K562 (cell line): ENCODE data around the gene POLD1. TPM values are rescaled to one million over a fixed set of nuclear protein-coding genes. Genes with fewer than 3 reads are reported as not detected.
A peak's percentile ranks its signal among the peaks of the same experiment; 100 is the strongest.

Experiments
- ATAC-seq: fragments of 200-7000 bp; cut with Tn5 transposase; 3 replicates; pipeline ENCODE4 v1.9.1; 2020; ENCODE audit warnings: moderate library complexity
- BruUV-seq: library from RNA; stranded (reverse); fragments of 400-500 nt; replicated peaks from 2 replicates; lab custom pipeline; 2021; lab: Mats Ljungman, UMichigan
- CTCF ChIA-PET: fragments of 300-600 bp; formaldehyde crosslinking; extraction: SDS; loops from one replicate; lab custom pipeline; 2021; ENCODE audit warnings: low intra/inter-chr PET ratio; lab: Yijun Ruan, JAX
- POLR2A ChIA-PET: fragments of 300-600, 350-650 bp; sonication (Branson Sonifier 250); formaldehyde crosslinking; extraction: SDS; loops from one replicate; lab custom pipeline; 2021; ENCODE audit warnings: antibody characterized with exemption, inconsistent platforms; lab: Yijun Ruan, JAX
- DNase-seq, 4 experiments: peaks; one replicate each; pipeline versions ENCODE4 v3.0.0 to v3.0.0-alpha.2; 2011 to 2018; ENCODE audit warnings: low spot score in 3 of 4, mixed read lengths in 3 of 4; ENCODE audit errors: extremely low read depth in 1 of 4
- FAIRE-seq: peaks from 2 replicates; lab custom pipeline; 2011; peaks lifted over from hg19 to GRCh38; lab: Jason Lieb, UNC
- H2AFZ ChIP-seq: 2 replicates; pipeline ENCODE4 v1.6.0; 2011; ENCODE audit warnings: low read depth, low read length, control low read depth, inconsistent platforms
- H3K27ac ChIP-seq: fragments of 200-600 bp; 3 replicates; pipeline ENCODE4 v1.8.0; 2011; ENCODE audit warnings: low read depth, mild to moderate bottlenecking, control low read depth, inconsistent platforms, low read length, moderate library complexity, mixed read lengths; ENCODE audit errors: extremely low read depth
- H3K27me3 ChIP-seq, 2 experiments: fragments of 300-600 bp in 1 of 2; 2 replicates in 1 of 2; 3 replicates in 1 of 2; pipeline versions ENCODE4 v1.6.0 to v1.8.0; 2011; ENCODE audit warnings: inconsistent platforms in 2 of 2, low read length in 2 of 2, mild to moderate bottlenecking in 1 of 2, mixed read lengths in 1 of 2, moderate library complexity in 1 of 2; ENCODE audit not compliant: control insufficient read depth in 2 of 2, insufficient read depth in 2 of 2
- H3K36me3 ChIP-seq: fragments of 300-600 bp; 3 replicates; pipeline ENCODE4 v1.8.0; 2011; ENCODE audit warnings: mild to moderate bottlenecking, low read length, inconsistent platforms; ENCODE audit not compliant: control insufficient read depth, insufficient read depth
- H3K4me1 ChIP-seq, 2 experiments: fragments of 200-600 bp in 1 of 2; replicated peaks in 1 of 2; 2 replicates in 1 of 2; 3 replicates in 1 of 2; pipeline versions ENCODE4 v1.5.1 to v1.8.0; 2011; ENCODE audit warnings: inconsistent platforms in 2 of 2, low read length in 2 of 2, mild to moderate bottlenecking in 1 of 2, mixed read lengths in 1 of 2, moderate library complexity in 1 of 2; ENCODE audit not compliant: control insufficient read depth in 2 of 2, insufficient read depth in 2 of 2
- H3K4me2 ChIP-seq: 2 replicates; pipeline ENCODE4 v1.6.1; 2011; ENCODE audit warnings: low read length, control low read depth, inconsistent platforms, mixed read lengths; ENCODE audit not compliant: insufficient read depth
- H3K4me3 ChIP-seq: fragments of 200-600 bp; sonication (generic), shearing (Covaris generic); 2 replicates; pipeline ENCODE4 v1.5.1; 2016; ENCODE audit warnings: control low read depth, inconsistent platforms
- H3K79me2 ChIP-seq: fragments of 200-600 bp; 3 replicates; pipeline ENCODE4 v1.8.0; 2011; ENCODE audit warnings: low read length, inconsistent platforms; ENCODE audit not compliant: control insufficient read depth, insufficient read depth
- H3K9ac ChIP-seq, 2 experiments: 2 replicates each; pipeline versions ENCODE4 v1.6.0 to v1.6.1; 2011; ENCODE audit warnings: low read depth in 2 of 2, low read length in 2 of 2, control low read depth in 1 of 2, inconsistent platforms in 1 of 2, mild to moderate bottlenecking in 1 of 2, mixed read lengths in 1 of 2; ENCODE audit not compliant: insufficient read depth in 1 of 2
- H3K9me1 ChIP-seq: one replicate; pipeline ENCODE4 v1.6.0; 2011; ENCODE audit warnings: inconsistent platforms, mild to moderate bottlenecking, low read length, moderate library complexity; ENCODE audit not compliant: control insufficient read depth, insufficient read depth
- H3K9me3 ChIP-seq: replicated peaks from 2 replicates; pipeline ENCODE4 v1.5.1; 2011; ENCODE audit warnings: low read depth, low read length, inconsistent platforms; ENCODE audit not compliant: control insufficient read depth, insufficient read depth
- H4K20me1 ChIP-seq: replicated peaks from 2 replicates; pipeline ENCODE4 v1.6.1; 2011; ENCODE audit warnings: low read length, inconsistent platforms, mixed read lengths; ENCODE audit not compliant: control insufficient read depth, insufficient read depth
- BCOR ChIP-seq: fragments of 450-650 bp; IDR thresholded peaks from 2 replicates; pipeline ENCODE4 v1.6.1; 2016
- CBX3 ChIP-seq, 2 experiments: IDR thresholded peaks; 1 replicate in 1 of 2; 2 replicates in 1 of 2; pipeline ENCODE4 v1.6.1; 2012; ENCODE audit warnings: inconsistent platforms in 2 of 2, low read length in 2 of 2, borderline replicate concordance in 1 of 2, control low read depth in 1 of 2
- CUX1 ChIP-seq: fragments of 200-800 bp; sonication (Bioruptor generic); IDR thresholded peaks from 2 replicates; pipeline ENCODE4 v1.6.1; 2016; ENCODE audit warnings: missing genetic modification characterization, missing compliant biosample characterization
- E2F3 ChIP-seq: fragments of 250-450 bp; sonication (Bioruptor Pico); IDR thresholded peaks from 2 replicates; pipeline ENCODE4 v1.4.0; 2020; ENCODE audit warnings: mild to moderate bottlenecking
- GTF3C2 ChIP-seq: IDR thresholded peaks from 3 replicates; pipeline ENCODE4 v1.6.1; 2011; ENCODE audit warnings: borderline replicate concordance, mild to moderate bottlenecking, moderate library complexity; ENCODE audit not compliant: insufficient read length; ENCODE audit errors: extremely low read depth
- HSF4 ChIP-seq: fragments of 250-450 bp; sonication (Bioruptor Pico); IDR thresholded peaks from 2 replicates; pipeline ENCODE4 v2.1.2; 2022; ENCODE audit warnings: mild to moderate bottlenecking, moderate library complexity, borderline replicate concordance
- KAT8 ChIP-seq: fragments of 450-650 bp; IDR thresholded peaks from 2 replicates; pipeline ENCODE4 v1.6.1; 2016; ENCODE audit warnings: low read depth, mild to moderate bottlenecking
- PRMT5 ChIP-seq: sonication (generic); formaldehyde crosslinking; IDR thresholded peaks from 2 replicates; pipeline ENCODE4 v1.5.0; 2020; ENCODE audit warnings: missing genetic modification reagents
- RBM15 ChIP-seq: fragments of 200-400 bp; formaldehyde crosslinking; IDR thresholded peaks from 2 replicates; pipeline ENCODE4 v1.6.1; 2018; ENCODE audit warnings: mild to moderate bottlenecking, low read length, moderate library complexity; ENCODE audit not compliant: insufficient read depth
- USF2 ChIP-seq: sonication (generic); formaldehyde crosslinking; IDR thresholded peaks from 2 replicates; pipeline ENCODE4 v1.5.0; 2020; ENCODE audit warnings: missing genetic modification reagents
- ZNF282 ChIP-seq: sonication (generic); formaldehyde crosslinking; IDR thresholded peaks from 2 replicates; pipeline ENCODE4 v1.8.1; 2023; ENCODE audit warnings: missing genetic modification reagents
- ZNF57 ChIP-seq: fragments of 450-650 bp; formaldehyde crosslinking; IDR thresholded peaks from 2 replicates; pipeline ENCODE4 v1.4.0; 2020; ENCODE audit warnings: mild to moderate bottlenecking, moderate library complexity
- WGBS: fragments of 100-300 bp; shearing (Covaris generic); methylation state at CpG from one replicate; pipeline ENCODE4 v1.1.6; 2016; ENCODE audit warnings: low coverage, mixed read lengths; ENCODE audit not compliant: insufficient coverage; ENCODE audit errors: missing lambda C conversion rate; 5-methylcytosine and 5-hydroxymethylcytosine counted together
- in situ Hi-C: fragments of 300-500 bp; cut with MboI; formaldehyde crosslinking; loops from 4 replicates; pipeline ENCODE4 v1.15.0; 2018; ENCODE audit warnings: inconsistent platforms, mixed read lengths
- intact Hi-C: fragments of 100-400 bp; cut with micrococcal nuclease; formaldehyde crosslinking; loops from 2 replicates; pipeline ENCODE4 v1.14.2; 2022
- polyA plus RNA-seq, 8 experiments: library from polyadenylated mRNA; depleted of rRNA in 4 of 8; stranded (reverse) in 5 of 8; unstranded in 3 of 8; fragments of >200 nt; fragmentation: Nextera tagmentation in 2 of 8; fragmentation: Illumina TruSeq in 1 of 8; extraction: Ambion mirVana in 2 of 8; extraction: Trizol in 1 of 8; gene quantifications; 2 replicates each; pipeline versions ENCODE4 v1.2.1 to v1.2.3, GENCODE V29; 2011 to 2014; ENCODE audit warnings: inconsistent platforms in 1 of 8, missing spikeins in 1 of 8
- total RNA-seq, 7 experiments: library from RNA; depleted of rRNA in 6 of 7; stranded (reverse); fragments of >200 nt in 6 of 7; fragmentation: Illumina TruSeq in 2 of 7; extraction: Trizol in 2 of 7; gene quantifications; 2 replicates each; pipeline versions ENCODE4 v1.2.1 to v1.2.3, GENCODE V29; 2011 to 2021; ENCODE audit warnings: low replicate concordance in 1 of 7

Gene POLD1
- total and polyA plus RNA-seq, 9 of the 15 experiments (the other 6 are each of a cell fraction or from before 2014, with no cell fraction given), result 1.3 to 312 (median 47.8) TPM

- POLR2A ChIA-PET, result interaction anchor here (0.6 to 3.6 kb wide), 12 partner anchors 10 to 1360 kb away, joined by 3 to 29 read pairs (median 3); partner anchors contain the start of genes NR1H2, POLD1 and SPIB
- TF ChIP-seq ZNF57 (CRISPR knock-in tag) (no peak), CUX1 (CRISPR knock-in tag) (no peak), GTF3C2 (no peak), USF2 (no peak), HSF4 (CRISPR knock-in tag) (no peak), BCOR (no peak), ZNF282 (CRISPR knock-in tag) (no peak), RBM15 (no peak), CBX3 (IDR thresholded peaks at IDR 0.05; ENCODE audit: borderline replicate concordance in 1 of 2, low read length in 2 of 2) (no peak), E2F3 (CRISPR knock-in tag) (no peak), PRMT5 (CRISPR knock-in tag) (no peak), KAT8 (no peak)
Measured at GRCh38 chr19:50361290-50362029, 22.7 kb upstream of the POLD1 start.

More at GRCh38 chr19:50361290-50362029, 22.7 kb upstream of the POLD1 start:
- H3K27me3 ChIP-seq, result no peaks in the 10 kb centered on the region
- WGBS, result 20% methylated on average over 5 of the region's 7 CpGs
- BruUV-seq, result no TSS peak
- no peaks in the 10 kb centered on the region for H4K20me1 ChIP-seq
- H3K9me1 ChIP-seq, result peaks cover 5% of the 10 kb centered on the region
- DNase-seq (peak; percentile 83 to 90 (median 86)), FAIRE-seq (peak; percentile 85), ATAC-seq (peak; percentile 81)
- no peaks in the 10 kb centered on the region for H3K9me3 ChIP-seq
- intact Hi-C loops (loop anchor here (5.0 kb wide), 1 partner anchor 296 kb away; no protein-coding TSS in a partner anchor), in situ Hi-C loops (no loop called here)
- H3K4me1 ChIP-seq, result peaks cover 51 to 58% of the 10 kb centered on the region in 2 experiments
- no peaks in the 10 kb centered on the region; the same call in 2 of the 3 replicates for H3K36me3 ChIP-seq
- peak overlapping the region; percentile 27 to 35; a peak in 1 of 4 replicates for H3K9ac ChIP-seq
- H2AFZ ChIP-seq, result peak overlapping the region; percentile 61; the same call in 1 of the 2 replicates
- no peak overlapping the region for H3K4me3 ChIP-seq
- H3K4me2 ChIP-seq, result peak overlapping the region; percentile 94
- peaks cover 28% of the 10 kb centered on the region for H3K79me2 ChIP-seq
- peak overlapping the region; percentile 65 for H3K27ac ChIP-seq
- CTCF ChIA-PET, result no interaction called here
